Ishikawa (cell line): ENCODE data around the gene RASA3.

Experiments used
- CEBPB ChIP-seq: IDR thresholded peaks from 2 replicates; pipeline ENCODE4 v1.6.1; 2012
- CREB1 ChIP-seq: IDR thresholded peaks from 2 replicates; pipeline ENCODE4 v1.6.1; 2012; ENCODE audit warnings: low read depth
- EGR1 ChIP-seq: IDR thresholded peaks from 2 replicates; pipeline ENCODE4 v1.6.1; 2012
- EP300 ChIP-seq: IDR thresholded peaks from 2 replicates; pipeline ENCODE4 v1.6.1; 2012; ENCODE audit warnings: borderline replicate concordance
- FOXM1 ChIP-seq: IDR thresholded peaks from 2 replicates; pipeline ENCODE4 v1.6.1; 2012; ENCODE audit warnings: low read depth, borderline replicate concordance
- MAX ChIP-seq: IDR thresholded peaks from 2 replicates; pipeline ENCODE4 v1.6.1; 2012
- NFIC ChIP-seq: IDR thresholded peaks from 2 replicates; pipeline ENCODE4 v1.6.1; 2012
- RAD21 ChIP-seq: IDR thresholded peaks from 2 replicates; pipeline ENCODE4 v1.6.1; 2012; ENCODE audit warnings: low read depth
- TAF1 ChIP-seq: IDR thresholded peaks from 2 replicates; pipeline ENCODE4 v1.6.1; 2012; ENCODE audit warnings: low read depth, mild to moderate bottlenecking
- TCF12 ChIP-seq: IDR thresholded peaks from 2 replicates; pipeline ENCODE4 v1.6.1; 2012; ENCODE audit warnings: low read depth
- TEAD4 ChIP-seq: IDR thresholded peaks from 2 replicates; pipeline ENCODE4 v1.6.1; 2012
- USF1 ChIP-seq: IDR thresholded peaks from 2 replicates; pipeline ENCODE4 v1.6.1; 2012
- YY1 ChIP-seq: IDR thresholded peaks from 2 replicates; pipeline ENCODE4 v1.6.1; 2012; ENCODE audit warnings: low read depth
- ZBTB7A ChIP-seq: IDR thresholded peaks from 2 replicates; pipeline ENCODE4 v1.6.1; 2012; ENCODE audit warnings: low read depth
- TF ChIP-seq, protein P1 (sequence below): IDR thresholded peaks from 2 replicates; pipeline ENCODE4 v1.6.1; 2012; ENCODE audit warnings: low read depth, mild to moderate bottlenecking

Gene RASA3

DNA sequence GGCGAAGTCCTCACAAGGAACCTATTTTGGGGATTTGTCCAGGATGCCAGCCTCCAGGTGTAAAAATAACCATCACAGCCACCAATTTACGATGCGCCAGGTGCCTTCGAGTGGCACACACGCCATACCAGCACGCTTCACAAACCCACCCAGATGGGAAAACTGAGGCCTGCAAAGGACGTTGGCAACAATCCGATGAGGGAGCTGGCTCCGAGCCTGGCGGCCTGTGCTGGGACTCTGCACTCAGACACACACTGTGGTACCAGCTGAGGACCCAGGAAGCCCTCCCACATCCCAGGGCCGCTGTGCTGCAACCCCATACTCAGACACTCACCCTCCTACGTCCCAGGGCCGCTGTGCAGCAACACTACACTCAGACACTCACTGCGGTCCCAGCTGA lies 93.5 kb downstream of the RASA3 start:
- TF ChIP-seq TCF12 (no peak), YY1 (no peak), USF1 (no peak), TAF1 (no peak), CREB1 (no peak), EP300 (no peak)

DNA sequence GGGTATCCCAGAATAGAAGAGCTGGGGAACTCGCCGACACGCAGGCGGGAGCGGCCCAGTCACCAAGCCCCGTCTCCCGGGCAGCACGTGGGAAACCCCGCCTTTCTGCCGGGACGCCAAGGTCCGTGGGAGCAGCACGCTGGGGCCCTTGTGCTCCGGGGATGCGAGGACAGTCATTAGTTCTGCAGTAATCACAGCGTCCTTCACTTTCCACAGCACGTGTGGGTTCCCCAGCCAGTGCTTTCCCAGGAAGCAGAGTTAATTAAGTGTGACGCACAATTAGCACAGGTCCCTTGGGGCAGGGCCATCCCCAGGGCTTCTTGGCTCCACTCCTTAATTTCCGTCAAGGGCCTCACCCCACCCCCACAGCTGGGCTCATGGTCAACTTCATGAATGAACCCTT lies 94.2 kb downstream of the RASA3 start:
- TF ChIP-seq CEBPB (no peak), YY1 (no peak), ZBTB7A (no peak), USF1 (no peak), RAD21 (no peak), TCF12 (peak; percentile 80), MAX (peak; percentile 74), EGR1 (no peak), EP300 (peak; percentile 83), FOXM1 (no peak), TEAD4 (peak; percentile 52), TAF1 (no peak), NFIC (peak; percentile 85), CREB1 (no peak)
- TF ChIP-seq, protein P1, sequence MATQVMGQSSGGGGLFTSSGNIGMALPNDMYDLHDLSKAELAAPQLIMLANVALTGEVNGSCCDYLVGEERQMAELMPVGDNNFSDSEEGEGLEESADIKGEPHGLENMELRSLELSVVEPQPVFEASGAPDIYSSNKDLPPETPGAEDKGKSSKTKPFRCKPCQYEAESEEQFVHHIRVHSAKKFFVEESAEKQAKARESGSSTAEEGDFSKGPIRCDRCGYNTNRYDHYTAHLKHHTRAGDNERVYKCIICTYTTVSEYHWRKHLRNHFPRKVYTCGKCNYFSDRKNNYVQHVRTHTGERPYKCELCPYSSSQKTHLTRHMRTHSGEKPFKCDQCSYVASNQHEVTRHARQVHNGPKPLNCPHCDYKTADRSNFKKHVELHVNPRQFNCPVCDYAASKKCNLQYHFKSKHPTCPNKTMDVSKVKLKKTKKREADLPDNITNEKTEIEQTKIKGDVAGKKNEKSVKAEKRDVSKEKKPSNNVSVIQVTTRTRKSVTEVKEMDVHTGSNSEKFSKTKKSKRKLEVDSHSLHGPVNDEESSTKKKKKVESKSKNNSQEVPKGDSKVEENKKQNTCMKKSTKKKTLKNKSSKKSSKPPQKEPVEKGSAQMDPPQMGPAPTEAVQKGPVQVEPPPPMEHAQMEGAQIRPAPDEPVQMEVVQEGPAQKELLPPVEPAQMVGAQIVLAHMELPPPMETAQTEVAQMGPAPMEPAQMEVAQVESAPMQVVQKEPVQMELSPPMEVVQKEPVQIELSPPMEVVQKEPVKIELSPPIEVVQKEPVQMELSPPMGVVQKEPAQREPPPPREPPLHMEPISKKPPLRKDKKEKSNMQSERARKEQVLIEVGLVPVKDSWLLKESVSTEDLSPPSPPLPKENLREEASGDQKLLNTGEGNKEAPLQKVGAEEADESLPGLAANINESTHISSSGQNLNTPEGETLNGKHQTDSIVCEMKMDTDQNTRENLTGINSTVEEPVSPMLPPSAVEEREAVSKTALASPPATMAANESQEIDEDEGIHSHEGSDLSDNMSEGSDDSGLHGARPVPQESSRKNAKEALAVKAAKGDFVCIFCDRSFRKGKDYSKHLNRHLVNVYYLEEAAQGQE = no peak

- no peak for TF ChIP-seq TEAD4
Measured at GRCh38 chr13:114037674-114038073, 94.7 kb downstream of the RASA3 start.

GRCh38 chr13:114035583-114036531 lies 96.6 kb downstream of the RASA3 start:
- no peak for TF ChIP-seq USF1
- no peak for TF ChIP-seq NFIC
- TF ChIP-seq RAD21 = no peak
- TF ChIP-seq, protein P1 = no peak
- no peak for TF ChIP-seq CREB1
- no peak for TF ChIP-seq EGR1
- TF ChIP-seq TCF12 = no peak
- TF ChIP-seq CEBPB = no peak
- TF ChIP-seq MAX = no peak
- TF ChIP-seq EP300 = no peak
- TF ChIP-seq ZBTB7A = no peak
- no peak for TF ChIP-seq TEAD4
- no peak for TF ChIP-seq TAF1
- TF ChIP-seq YY1 = no peak
- TF ChIP-seq FOXM1 = no peak

DNA sequence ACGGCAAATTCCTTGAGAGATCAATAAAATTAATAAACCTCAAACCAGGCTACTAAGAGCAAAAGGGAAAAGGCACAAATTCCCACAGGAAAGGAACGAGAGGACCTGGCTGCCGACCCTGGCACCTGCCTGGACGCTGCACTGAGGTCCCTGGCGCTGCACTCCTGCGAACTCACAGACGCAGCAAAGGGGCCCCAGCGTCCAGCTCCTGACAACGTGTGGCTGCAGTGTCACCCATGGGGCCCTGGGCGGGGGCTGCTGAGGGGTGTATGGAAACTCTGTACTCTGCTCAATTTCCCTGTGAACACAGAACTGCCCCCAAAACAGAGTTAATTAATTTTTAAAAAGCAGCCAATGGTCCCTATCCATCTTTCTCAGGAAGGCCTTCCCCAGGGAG lies 97.2 kb downstream of the RASA3 start:
- TF ChIP-seq, protein P1 = no peak
- TF ChIP-seq TEAD4 (no peak), EGR1 (no peak), CREB1 (no peak), CEBPB (no peak), MAX (no peak), NFIC (no peak)
